NCI-H2227 treated with DMSO at 0.1 percent for 48 hours (cell line): Measurements from ENCODE around the gene FABP3.

Experiments
- DNase-seq: peaks from one replicate; lab custom pipeline; 2025; lab: John Stamatoyannopoulos, UW

The FABP3 gene

GRCh38 chr1:31371121-31371959 lies 1.5 kb downstream of the FABP3 start:
- DNase-seq, result no peak

DNA sequence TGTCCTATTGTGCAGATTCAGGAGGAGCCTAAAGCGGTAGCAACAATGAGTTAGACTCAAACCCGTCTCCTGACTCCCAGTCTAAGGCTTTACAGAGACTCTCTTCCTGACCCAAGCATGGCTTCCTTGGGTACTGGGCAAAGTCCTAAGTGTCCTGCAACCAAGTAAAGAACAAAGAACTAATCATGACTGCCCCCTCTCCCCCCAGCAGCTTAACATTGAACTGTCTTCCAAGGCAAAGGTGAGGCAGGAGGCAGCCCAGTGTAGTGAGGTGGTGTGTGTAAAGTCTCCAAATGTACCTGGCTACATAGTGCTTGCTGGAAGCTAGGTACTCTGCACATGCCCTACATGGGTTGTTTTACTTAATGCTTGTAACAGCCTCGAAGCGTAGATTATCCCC lies 2.3 kb downstream of the FABP3 start:
- DNase-seq, result no peak

- DNase-seq, result no peak
These were observed 2.9 kb downstream of the FABP3 start for GRCh38 chr1:31370021-31370420.

GRCh38 chr1:31368611-31369107 lies 4.2 kb downstream of the FABP3 start:
- no peak for DNase-seq

GRCh38 chr1:31366796-31367195 lies 6.1 kb downstream of the FABP3 start:
- no peak for DNase-seq

- DNase-seq, result no peak
These were observed 8.2 kb downstream of the FABP3 start for GRCh38 chr1:31364561-31365250.

DNA sequence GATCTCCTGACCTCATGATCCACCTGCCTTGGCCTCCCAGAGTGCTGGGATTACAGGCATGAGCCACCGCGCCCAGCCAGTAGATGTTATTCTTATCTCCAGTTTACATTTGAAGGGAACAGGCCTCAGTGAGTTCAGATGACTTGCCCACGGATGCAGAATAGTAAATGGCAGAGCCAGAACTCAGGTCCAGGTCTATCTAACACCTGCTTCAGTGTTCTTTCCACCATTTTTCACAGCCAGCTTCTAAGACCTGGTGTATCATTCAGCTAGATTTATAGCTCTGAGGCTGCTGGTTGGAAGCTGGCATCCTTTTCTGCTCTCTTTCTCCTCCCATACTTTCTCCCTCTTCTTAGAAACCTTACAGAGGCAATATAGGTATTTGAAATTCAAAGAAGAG lies 10.8 kb downstream of the FABP3 start:
- no peak for DNase-seq

- DNase-seq, result no peak
These were observed 11.3 kb downstream of the FABP3 start for GRCh38 chr1:31361607-31362006.

DNA sequence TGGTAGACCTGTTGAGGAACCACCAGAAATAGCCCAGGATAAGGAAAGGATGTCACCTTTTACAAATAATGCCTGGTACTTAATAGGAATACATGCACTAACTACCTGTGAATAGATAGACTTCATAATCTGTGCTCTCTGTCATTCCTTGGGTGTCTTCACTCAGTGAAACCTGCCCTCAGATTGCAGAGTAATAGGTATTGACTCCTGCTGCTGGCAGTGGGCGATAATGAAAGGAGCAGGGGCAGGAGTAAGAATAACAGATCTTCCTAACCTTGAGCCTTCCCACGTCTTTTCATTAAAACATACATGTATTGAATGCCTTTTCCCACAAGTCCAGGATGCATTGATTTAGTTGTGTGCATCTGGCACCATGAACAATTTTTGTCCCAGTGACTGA lies 16.4 kb downstream of the FABP3 start:
- DNase-seq, result no peak

DNA sequence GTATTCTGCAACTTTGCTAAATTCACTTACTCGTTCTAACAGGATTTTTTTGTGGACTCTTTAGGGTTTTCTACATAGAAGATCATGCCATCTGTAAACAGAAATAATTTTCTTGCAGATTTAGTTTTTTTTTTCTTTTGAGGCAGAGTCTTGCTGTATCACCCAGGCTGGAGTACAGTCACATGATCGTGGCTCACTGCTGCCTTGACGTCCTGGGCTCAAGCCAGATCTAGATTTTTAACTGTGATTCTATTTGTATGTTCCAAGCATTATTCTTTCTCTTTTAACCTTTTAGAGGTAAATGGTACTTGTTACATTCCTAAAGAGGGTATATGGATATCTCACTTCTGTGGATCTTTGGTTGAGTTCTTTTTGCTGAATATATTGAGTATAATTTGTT lies 18.6 kb downstream of the FABP3 start:
- no peak for DNase-seq

DNA sequence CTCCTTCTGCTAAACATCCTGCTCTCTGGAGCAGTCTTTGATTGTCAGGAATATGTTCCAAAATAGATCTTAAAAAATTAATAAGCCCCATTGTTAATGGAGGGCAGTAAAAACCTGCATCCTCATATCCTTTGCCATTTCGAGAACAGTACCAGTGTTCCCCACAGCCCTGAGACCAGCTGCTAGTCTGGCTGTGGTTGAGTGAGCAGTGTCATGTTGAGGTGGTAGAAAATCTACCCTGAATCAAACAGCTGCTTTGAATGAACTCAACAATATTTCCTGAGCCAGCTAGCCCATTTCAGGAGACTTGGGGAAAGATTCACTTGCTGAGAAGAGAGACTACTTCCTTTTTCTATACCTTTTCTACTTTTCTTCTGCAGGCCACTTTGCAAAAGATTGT lies 24.4 kb downstream of the FABP3 start:
- no peak for DNase-seq

- no peak for DNase-seq
These were observed 26.1 kb downstream of the FABP3 start for GRCh38 chr1:31346785-31347184.

DNA sequence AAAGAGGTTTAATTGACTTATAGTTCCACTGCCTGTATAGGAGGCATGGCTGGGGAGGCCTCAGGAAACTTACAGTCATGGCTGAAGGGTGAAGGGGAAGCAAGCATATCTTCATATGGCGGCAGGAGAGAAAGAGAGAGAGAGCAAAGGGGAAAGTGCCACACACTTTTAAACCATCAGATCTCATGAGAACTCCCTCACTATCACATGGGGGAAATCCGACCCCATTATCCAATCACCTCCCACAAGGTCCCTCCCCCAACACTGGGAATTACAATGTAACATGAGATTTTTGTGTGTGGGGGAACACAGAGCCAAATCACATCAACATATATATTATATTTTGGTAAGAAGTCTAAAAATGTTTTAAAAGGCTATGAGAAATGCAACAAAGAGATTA lies 27.2 kb downstream of the FABP3 start:
- DNase-seq, result no peak

DNA sequence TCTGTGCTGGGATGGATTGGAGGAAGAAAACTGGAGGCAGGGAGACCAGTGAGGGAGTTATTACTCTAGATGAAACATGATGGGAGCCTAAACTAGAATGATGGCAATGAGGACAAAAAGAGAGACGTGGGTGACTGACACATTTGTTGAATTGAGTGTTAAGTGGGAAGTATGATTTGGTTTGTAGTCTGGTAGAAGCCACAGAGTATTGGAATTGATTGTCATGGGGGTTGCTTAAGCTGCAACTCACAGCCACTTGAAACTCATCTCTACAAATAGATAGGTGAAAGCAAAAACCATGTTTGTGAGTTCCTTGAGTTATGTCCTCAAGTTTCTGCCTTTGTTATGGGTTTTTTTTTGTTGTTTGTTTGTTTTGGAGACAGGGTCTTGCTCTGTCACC lies 28.4 kb downstream of the FABP3 start:
- no peak for DNase-seq

- no peak for DNase-seq
These were observed 36.0 kb downstream of the FABP3 start for GRCh38 chr1:31336687-31337467.

GRCh38 chr1:31335007-31335406 lies 37.9 kb downstream of the FABP3 start:
- peak; percentile 50 for DNase-seq

DNA sequence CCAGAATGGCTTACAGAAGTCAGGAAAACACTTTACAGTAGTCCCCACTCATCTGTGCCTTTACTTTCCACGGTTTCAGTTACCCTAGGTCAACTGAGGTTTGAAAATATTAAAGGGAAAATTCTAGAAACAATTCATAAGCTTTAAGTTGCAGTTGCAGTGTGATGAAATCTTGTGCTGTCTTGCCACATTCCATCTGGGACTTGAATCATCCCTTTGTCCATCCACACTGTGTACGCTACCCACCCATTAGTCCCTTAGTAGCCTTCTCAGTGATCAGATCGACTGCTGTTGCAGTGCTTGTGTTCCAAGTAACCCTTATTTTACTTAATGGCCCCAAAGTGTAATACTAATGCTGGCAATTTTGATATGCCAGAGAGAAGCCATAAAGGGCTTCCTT lies 45.5 kb downstream of the FABP3 start:
- no peak for DNase-seq

GRCh38 chr1:31326461-31326860 lies 46.4 kb downstream of the FABP3 start:
- DNase-seq, result peak; percentile 35

DNA sequence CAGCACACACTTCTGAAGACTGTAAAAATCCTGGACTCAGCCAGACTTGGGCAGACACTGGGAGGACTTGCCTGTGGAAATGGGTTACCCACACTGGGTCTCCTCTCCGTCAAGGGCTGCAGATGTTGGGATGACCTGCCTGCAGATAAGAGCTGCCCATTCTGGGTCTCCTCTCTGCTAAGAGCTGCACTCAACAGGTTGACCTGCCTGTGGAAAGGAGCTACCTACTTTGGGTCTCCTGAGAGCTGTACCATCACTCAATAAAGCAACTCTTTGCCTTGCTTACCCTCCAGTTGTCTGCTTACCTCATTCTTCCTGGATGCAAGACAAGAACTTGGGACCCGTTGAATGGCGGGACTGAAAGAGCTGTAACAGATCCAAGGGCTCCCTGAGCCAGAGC lies 47.9 kb downstream of the FABP3 start:
- no peak for DNase-seq

DNA sequence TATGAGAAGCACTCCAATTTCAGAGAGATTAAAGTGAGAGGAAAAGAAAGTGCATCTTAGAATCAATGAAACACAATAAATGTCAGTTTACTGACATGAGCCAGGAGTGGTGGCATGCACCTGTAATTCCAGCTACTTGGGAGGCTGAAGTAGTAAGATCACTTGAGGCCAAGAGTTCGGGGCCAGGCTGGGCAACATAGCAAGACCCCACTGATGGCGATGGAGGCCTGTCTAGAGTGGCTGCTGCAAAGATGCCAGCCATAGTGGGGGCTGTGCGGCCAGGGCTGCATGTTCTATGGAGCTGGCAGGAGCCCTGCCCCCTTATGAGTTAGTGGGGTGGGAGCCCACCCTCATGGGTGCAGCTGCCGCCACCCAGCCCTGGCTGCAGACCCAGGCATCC lies 48.8 kb downstream of the FABP3 start:
- no peak for DNase-seq

DNA sequence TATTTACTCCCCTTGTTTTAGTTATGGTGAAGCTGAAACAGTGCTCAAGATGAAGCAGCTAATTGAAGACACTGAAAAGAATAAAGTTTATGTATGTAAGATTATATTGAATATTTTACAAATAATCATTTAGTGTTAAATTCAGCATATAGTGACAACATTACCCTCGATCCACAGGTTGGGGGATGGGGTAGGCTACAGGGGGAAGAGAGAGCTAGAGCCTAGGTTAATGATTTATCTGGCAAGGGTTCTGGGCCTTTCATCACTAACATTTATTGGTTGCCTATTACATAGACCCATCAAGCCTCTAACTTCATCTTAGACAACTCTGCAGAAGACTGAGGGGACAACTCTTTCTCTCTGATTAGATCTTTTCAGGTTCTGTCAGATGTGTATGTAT lies 54.7 kb downstream of the FABP3 start:
- no peak for DNase-seq

DNA sequence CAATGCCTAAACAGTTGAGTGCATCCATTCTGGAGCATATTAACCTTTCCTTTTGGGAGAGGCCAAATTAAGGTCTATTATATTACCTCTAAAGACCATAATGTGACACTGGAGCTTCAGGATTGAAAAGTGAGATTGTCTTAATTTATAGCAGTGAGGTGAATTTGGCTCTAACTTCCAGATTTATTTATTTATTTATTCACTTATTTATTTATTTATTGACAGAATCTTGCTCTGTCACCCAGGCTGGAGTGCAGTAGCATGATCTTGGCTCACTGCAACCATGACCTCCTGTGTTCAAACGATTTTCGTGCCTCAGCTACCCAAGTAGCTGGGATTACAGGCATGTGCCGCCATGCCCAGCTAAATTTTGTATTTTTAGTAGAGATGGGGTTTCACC lies 57.0 kb downstream of the FABP3 start:
- DNase-seq, result no peak
